ENCODE measurements around the gene ORC1.

Gene ORC1

GRCh38 chr1:52355847-52356505, 48.2 kb downstream of the ORC1 start:
- no peak for DNase-seq
- peaks cover 89% of the 10 kb centered on the region for H3K36me3 ChIP-seq
- H3K9me3 ChIP-seq (ENCODE audit: severe bottlenecking) = no peaks in the 10 kb centered on the region
- no peak for TF ChIP-seq CTCF (IDR thresholded peaks at IDR 0.05; ENCODE audit: low read depth, low read length)
- no peak overlapping the region for H3K27ac ChIP-seq
- H3K27me3 ChIP-seq (ENCODE audit: insufficient read depth, low read depth, severe bottlenecking) = no peaks in the 10 kb centered on the region
- no peak overlapping the region for H3K4me3 ChIP-seq (ENCODE audit: low read depth, low read length)

DNA sequence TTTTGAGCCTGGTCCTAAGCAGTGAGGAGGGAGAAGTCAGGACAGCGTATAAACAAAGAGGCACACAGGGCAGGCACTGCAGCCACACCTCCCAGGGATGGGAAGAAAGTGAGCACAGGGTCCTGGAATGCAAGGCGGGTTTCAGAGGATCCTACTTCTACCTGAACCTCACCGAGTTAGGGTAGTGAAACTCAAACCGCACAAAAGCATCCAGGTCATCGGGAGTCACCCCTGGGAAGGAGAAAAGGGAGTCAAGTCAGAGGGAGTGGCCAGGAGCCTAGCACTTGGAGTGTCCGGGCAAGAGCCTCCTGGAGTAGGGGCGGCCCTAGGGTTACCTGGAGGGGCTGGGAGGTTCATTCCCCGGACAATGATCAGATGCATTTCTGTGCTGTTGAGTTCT, 48.8 kb downstream of the ORC1 start:
- H3K9me3 ChIP-seq (ENCODE audit: severe bottlenecking) = no peaks in the 10 kb centered on the region
- no peaks in the 10 kb centered on the region for H3K27me3 ChIP-seq (ENCODE audit: insufficient read depth, low read depth, severe bottlenecking)
- H3K27ac ChIP-seq = no peak overlapping the region
- DNase-seq = no peak
- H3K4me3 ChIP-seq (ENCODE audit: low read depth, low read length) = no peak overlapping the region
- TF ChIP-seq CTCF (IDR thresholded peaks at IDR 0.05; ENCODE audit: low read depth, low read length) = no peak
- H3K36me3 ChIP-seq = peaks cover 83% of the 10 kb centered on the region

GRCh38 chr1:52352690-52353089, 51.5 kb downstream of the ORC1 start:
- no peak for TF ChIP-seq CTCF (IDR thresholded peaks at IDR 0.05; ENCODE audit: low read depth, low read length)
- Histone ChIP-seq H3K36me3 (peaks cover 56% of the 10 kb centered on the region), H3K27ac (no peak overlapping the region), H3K9me3 (ENCODE audit: severe bottlenecking) (no peaks in the 10 kb centered on the region), H3K4me3 (ENCODE audit: low read depth, low read length) (no peak overlapping the region), H3K27me3 (ENCODE audit: insufficient read depth, low read depth, severe bottlenecking) (no peaks in the 10 kb centered on the region)
- no peak for DNase-seq

DNA sequence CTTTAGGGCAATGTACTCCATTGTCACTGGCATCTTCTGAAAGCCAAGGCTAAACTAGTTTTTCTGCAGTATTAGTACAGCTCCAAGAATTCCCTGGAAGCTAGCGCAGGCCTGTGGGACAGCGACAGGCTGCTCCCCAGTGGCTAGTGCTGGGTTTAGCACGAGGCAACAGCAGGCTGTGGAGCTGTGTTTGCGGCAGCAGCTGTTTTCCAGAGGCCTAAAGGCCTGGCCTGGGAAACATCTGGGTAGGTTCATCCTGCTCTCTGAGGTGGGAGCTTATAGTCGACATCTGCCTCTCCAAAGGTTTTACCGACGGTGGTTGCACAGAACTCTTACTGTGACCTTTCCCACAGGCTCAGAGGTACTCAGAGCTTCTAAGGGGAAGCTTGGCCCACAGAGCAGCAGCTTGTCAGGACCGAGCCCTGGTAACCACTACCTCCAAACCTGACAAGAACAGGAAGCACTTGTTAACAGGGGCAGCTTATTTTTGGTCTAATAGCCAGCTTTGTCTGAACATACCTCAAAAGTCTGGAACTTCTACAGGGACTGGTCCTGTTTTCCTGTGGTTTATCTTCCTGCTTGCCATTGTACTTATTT, 55.4 kb downstream of the ORC1 start:
- Histone ChIP-seq H3K27me3 (ENCODE audit: insufficient read depth, low read depth, severe bottlenecking) (no peaks in the 10 kb centered on the region), H3K9me3 (ENCODE audit: severe bottlenecking) (no peaks in the 10 kb centered on the region), H3K4me3 (ENCODE audit: low read depth, low read length) (no peak overlapping the region), H3K27ac (no peak overlapping the region), H3K36me3 (peaks cover 20% of the 10 kb centered on the region)
- DNase-seq = peak; percentile 73
- peak; percentile 78 for TF ChIP-seq CTCF (IDR thresholded peaks at IDR 0.05; ENCODE audit: low read depth, low read length)

DNA sequence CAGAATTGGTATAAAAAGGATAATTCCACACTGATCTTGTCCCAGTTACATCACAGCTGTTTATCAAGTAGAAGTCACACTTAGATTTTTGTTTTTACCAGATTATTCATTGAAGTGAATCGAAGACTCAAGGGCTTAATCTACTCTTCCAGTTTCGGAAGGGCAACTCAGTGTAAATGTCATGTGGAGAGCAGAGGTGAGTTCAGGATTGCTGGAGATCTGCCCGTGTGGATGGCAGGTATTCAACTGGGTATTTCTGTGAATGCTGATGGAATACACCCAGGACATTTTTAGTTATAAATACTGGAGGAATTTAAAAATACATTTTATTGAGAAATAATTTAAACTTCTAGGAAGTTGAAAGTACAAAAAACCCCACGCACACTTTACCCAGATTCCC, 57.6 kb downstream of the ORC1 start:
- Histone ChIP-seq H3K27ac (peak overlapping the region; percentile 75), H3K27me3 (ENCODE audit: insufficient read depth, low read depth, severe bottlenecking) (no peaks in the 10 kb centered on the region), H3K36me3 (peaks cover 3% of the 10 kb centered on the region; the same call in 1 of the 2 replicates), H3K4me3 (ENCODE audit: low read depth, low read length) (no peak overlapping the region), H3K9me3 (ENCODE audit: severe bottlenecking) (no peaks in the 10 kb centered on the region)
- no peak for TF ChIP-seq CTCF (IDR thresholded peaks at IDR 0.05; ENCODE audit: low read depth, low read length)
- DNase-seq = no peak

Measured in WERI-Rb-1 (cell line).